Right forelimb (tissue), 1 donor: Measurements from ENCODE around the gene KRT33A.
"Not testable (repeated sequence)": the region's sequence is repeated elsewhere in the genome, so short reads cannot be mapped to it uniquely, and the experiment has no call there.

Experiments
- DNase-seq: peaks from one replicate; pipeline ENCODE4 v3.0.0-alpha.2; 2018

The KRT33A gene

GRCh38 chr17:41350381-41350878, at the start of gene KRT33A:
Gene KRT33A, minus strand, starts transcription at chr17:41350828. Its CDS starts 61 bp downstream, at chr17:41350767.
- not testable (repeated sequence) for DNase-seq

- DNase-seq, result peak; percentile 48
Measured at GRCh38 chr17:41396996-41397660, 46.5 kb upstream of the KRT33A start, which contains the start of gene KRT31. Gene KRT31, minus strand, starts transcription at chr17:41397608. Its CDS starts 69 bp downstream, at chr17:41397539.

GRCh38 chr17:41396340-41396739, 45.7 kb upstream of the KRT33A start:
- DNase-seq, result no peak

- DNase-seq, result no peak
Measured at GRCh38 chr17:41395611-41396010, 45.0 kb upstream of the KRT33A start.

GRCh38 chr17:41395044-41395443, 44.4 kb upstream of the KRT33A start:
- not testable (repeated sequence) for DNase-seq

- no peak for DNase-seq
Measured at GRCh38 chr17:41394254-41394996, 43.8 kb upstream of the KRT33A start.

GRCh38 chr17:41393826-41394225, 43.2 kb upstream of the KRT33A start:
- DNase-seq, result no peak

- DNase-seq, result no peak
Measured at GRCh38 chr17:41393294-41393693, 42.7 kb upstream of the KRT33A start.

- DNase-seq, result no peak
Measured at GRCh38 chr17:41392278-41392677, 41.6 kb upstream of the KRT33A start.

GRCh38 chr17:41391535-41391934, 40.9 kb upstream of the KRT33A start:
- no peak for DNase-seq

GRCh38 chr17:41390411-41390938, 39.8 kb upstream of the KRT33A start:
- no peak for DNase-seq

GRCh38 chr17:41387670-41388069, 37.0 kb upstream of the KRT33A start:
- no peak for DNase-seq

- no peak for DNase-seq
Measured at GRCh38 chr17:41386227-41386626, 35.6 kb upstream of the KRT33A start.

- DNase-seq, result no peak
Measured at GRCh38 chr17:41383690-41384089, 33.1 kb upstream of the KRT33A start.

GRCh38 chr17:41382394-41382793, 31.8 kb upstream of the KRT33A start:
- DNase-seq, result no peak

GRCh38 chr17:41381943-41382342, 31.3 kb upstream of the KRT33A start, which contains the start of gene KRT34:
Gene KRT34, minus strand, starts transcription at chr17:41382306. Its CDS starts 60 bp downstream, at chr17:41382246.
- not testable (repeated sequence) for DNase-seq

GRCh38 chr17:41380091-41380490, 29.5 kb upstream of the KRT33A start:
- DNase-seq, result not testable (repeated sequence)

- no peak for DNase-seq
Measured at GRCh38 chr17:41377546-41377945, 26.9 kb upstream of the KRT33A start.

GRCh38 chr17:41369713-41370112, 19.1 kb upstream of the KRT33A start, which contains the start of gene KRT33B:
Gene KRT33B, minus strand, starts transcription at chr17:41369813. Its CDS starts 63 bp downstream, at chr17:41369750.
- no peak for DNase-seq

- no peak for DNase-seq
Measured at GRCh38 chr17:41369023-41369422, 18.4 kb upstream of the KRT33A start.

- DNase-seq, result no peak
Measured at GRCh38 chr17:41367426-41368075, 16.9 kb upstream of the KRT33A start.

GRCh38 chr17:41366070-41366469, 15.4 kb upstream of the KRT33A start:
- DNase-seq, result no peak

- DNase-seq, result no peak
Measured at GRCh38 chr17:41363881-41364280, 13.3 kb upstream of the KRT33A start.
